Gastroesophageal sphincter (tissue), 4 donors: ENCODE results near the gene CDC7. TPM values are rescaled to one million over a fixed set of nuclear protein-coding genes. Genes with fewer than 3 reads are reported as not detected.
"Not testable (repeated sequence)": the region's sequence is repeated elsewhere in the genome, so short reads cannot be mapped to it uniquely, and the experiment has no call there.

Source experiments
- ATAC-seq: fragments of 150-250 bp; one replicate; pipeline ENCODE4 v1.9.1; 2016; ENCODE audit warnings: mild to moderate bottlenecking, moderate library complexity
- H3K27ac ChIP-seq, 4 donors: fragments of 200-600 bp; sonication (generic) in 3 of 4; 1 replicate in 3 of 4; 2 replicates in 1 of 4; pipeline ENCODE4 v1.5.1; 2016 to 2019
- H3K27me3 ChIP-seq: fragments of 200-600 bp; sonication (generic); one replicate; pipeline ENCODE4 v1.5.1; 2019
- H3K36me3 ChIP-seq, 2 donors: fragments of 200-600 bp; sonication (generic); one replicate each; pipeline ENCODE4 v1.5.1; 2019; ENCODE audit warnings: control low read depth in 1 of 2
- H3K4me1 ChIP-seq, 3 donors: fragments of 200-600 bp; sonication (generic); 1 replicate in 2 of 3; 2 replicates in 1 of 3; pipeline ENCODE4 v1.5.1; 2016 to 2019; ENCODE audit warnings: control low read depth in 2 of 3
- H3K4me3 ChIP-seq, 2 donors: fragments of 200-600 bp; sonication (generic); one replicate each; pipeline ENCODE4 v1.5.1; 2019; ENCODE audit warnings: mild to moderate bottlenecking in 1 of 2, moderate library complexity in 1 of 2
- H3K9me3 ChIP-seq, 3 donors: fragments of 200-600 bp; sonication (generic); one replicate each; pipeline ENCODE4 v1.5.1; 2017 to 2019; ENCODE audit warnings: control low read depth in 2 of 3
- EP300 ChIP-seq: sonication (generic); formaldehyde crosslinking; IDR thresholded peaks from one replicate; pipeline ENCODE4 v1.6.1; 2017; ENCODE audit warnings: antibody characterized with exemption, mild to moderate bottlenecking
- POLR2A ChIP-seq, 2 donors: fragments of 450-650 bp; IDR thresholded peaks; one replicate each; pipeline ENCODE4 v1.6.1; 2017; ENCODE audit warnings: antibody characterized with exemption in 2 of 2, mild to moderate bottlenecking in 2 of 2, moderate library complexity in 1 of 2
- POLR2AphosphoS5 ChIP-seq: sonication (generic); formaldehyde crosslinking; IDR thresholded peaks from one replicate; pipeline ENCODE4 v1.6.1; 2017; ENCODE audit warnings: antibody characterized with exemption
- WGBS, 2 donors: methylation state at CpG; one replicate each; pipeline ENCODE4 v1.1.5; 2018; ENCODE audit warnings: low coverage in 1 of 2; 5-methylcytosine and 5-hydroxymethylcytosine counted together
- total RNA-seq, 4 donors: library from RNA; depleted of rRNA; stranded (reverse); fragments of >200 nt; gene quantifications; one replicate each; pipeline ENCODE4 v1.1.0, GENCODE V29; 2016
- TF ChIP-seq, protein P1 (sequence below), 4 experiments: fragments of 200-600 bp in 2 of 4; fragments of 450-650 bp in 2 of 4; sonication (generic) in 1 of 4; IDR thresholded peaks; one replicate each; pipeline ENCODE4 v1.5.1; 2017 to 2019; ENCODE audit warnings: antibody characterized with exemption in 4 of 4, mild to moderate bottlenecking in 2 of 4, moderate library complexity in 2 of 4

The CDC7 gene
- total RNA-seq: 1 to 10 TPM in 3 of 4 donors, under 1 TPM in 1; 0.31 to 3.2 (median 1.4) TPM

DNA sequence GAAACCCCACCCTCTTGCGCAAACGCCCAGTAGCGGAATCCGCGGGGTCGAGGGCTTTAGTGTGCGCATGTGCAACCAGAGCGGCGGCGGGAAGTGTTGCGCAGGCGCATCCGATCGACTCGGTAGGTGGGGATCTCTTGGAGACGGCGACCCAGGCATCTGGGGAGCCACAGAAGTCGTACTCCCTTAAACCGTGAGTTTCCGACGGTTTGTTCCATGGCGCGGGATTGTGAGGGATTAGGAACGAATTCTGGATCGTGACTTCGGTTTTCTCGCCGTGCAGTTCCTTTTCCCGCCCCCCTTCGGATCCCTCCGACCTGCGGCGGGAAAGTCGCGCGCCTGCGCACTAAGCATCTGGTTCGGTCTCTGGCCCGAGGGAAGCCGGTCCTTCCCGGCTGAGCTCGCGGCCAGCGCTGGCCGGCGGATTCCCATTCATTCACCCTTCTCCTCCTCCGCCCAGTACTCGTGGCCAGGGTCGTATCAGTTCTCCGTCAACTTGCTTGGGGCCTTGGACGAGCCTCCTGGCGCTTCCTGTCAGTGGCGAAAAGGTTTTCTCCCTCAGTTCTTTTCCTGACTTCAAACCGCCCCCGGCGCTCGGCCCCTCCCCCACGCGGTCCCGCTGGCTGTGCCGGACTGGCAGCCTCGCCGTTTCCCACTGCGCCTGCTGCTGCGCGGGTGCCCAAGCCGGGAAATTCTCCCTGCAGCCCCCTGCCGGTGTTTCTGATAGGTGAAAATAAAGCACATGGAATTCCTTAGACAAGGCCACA, at the start of gene CDC7:
TSS of gene CDC7 (plus strand) at position 96 of the 767 bp plus-strand sequence. CDS start 866 bp downstream, outside the sequence.
- ATAC-seq: peak; percentile 95
- TF ChIP-seq POLR2AphosphoS5: peak; percentile 53
- no peak for TF ChIP-seq EP300
- peak in 1 of 2 donors; percentile 18 for TF ChIP-seq POLR2A (IDR thresholded peaks at IDR 0.05)
- TF ChIP-seq, protein P1, sequence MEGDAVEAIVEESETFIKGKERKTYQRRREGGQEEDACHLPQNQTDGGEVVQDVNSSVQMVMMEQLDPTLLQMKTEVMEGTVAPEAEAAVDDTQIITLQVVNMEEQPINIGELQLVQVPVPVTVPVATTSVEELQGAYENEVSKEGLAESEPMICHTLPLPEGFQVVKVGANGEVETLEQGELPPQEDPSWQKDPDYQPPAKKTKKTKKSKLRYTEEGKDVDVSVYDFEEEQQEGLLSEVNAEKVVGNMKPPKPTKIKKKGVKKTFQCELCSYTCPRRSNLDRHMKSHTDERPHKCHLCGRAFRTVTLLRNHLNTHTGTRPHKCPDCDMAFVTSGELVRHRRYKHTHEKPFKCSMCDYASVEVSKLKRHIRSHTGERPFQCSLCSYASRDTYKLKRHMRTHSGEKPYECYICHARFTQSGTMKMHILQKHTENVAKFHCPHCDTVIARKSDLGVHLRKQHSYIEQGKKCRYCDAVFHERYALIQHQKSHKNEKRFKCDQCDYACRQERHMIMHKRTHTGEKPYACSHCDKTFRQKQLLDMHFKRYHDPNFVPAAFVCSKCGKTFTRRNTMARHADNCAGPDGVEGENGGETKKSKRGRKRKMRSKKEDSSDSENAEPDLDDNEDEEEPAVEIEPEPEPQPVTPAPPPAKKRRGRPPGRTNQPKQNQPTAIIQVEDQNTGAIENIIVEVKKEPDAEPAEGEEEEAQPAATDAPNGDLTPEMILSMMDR (IDR thresholded peaks at IDR 0.05): peak in 3 of 4 experiments; percentile 23 to 65 (median 54)
- 0% methylated on average over 25 to 29 of the region's 68 CpGs for WGBS, 2 donors
- Histone ChIP-seq H3K27ac (peak within 1 kb of the TSS; percentile 11 to 93 (median 88)), H3K27me3 (no peaks in the 10 kb centered on the region), H3K4me3 (peak within 1 kb of the TSS; percentile 63 to 66), H3K9me3 (no peaks in the 10 kb centered on the region), H3K36me3 (no peaks in the 10 kb centered on the region), H3K4me1 (peaks cover 0 to 19% (median 8%) of the 10 kb centered on the region in 3 donors)

DNA sequence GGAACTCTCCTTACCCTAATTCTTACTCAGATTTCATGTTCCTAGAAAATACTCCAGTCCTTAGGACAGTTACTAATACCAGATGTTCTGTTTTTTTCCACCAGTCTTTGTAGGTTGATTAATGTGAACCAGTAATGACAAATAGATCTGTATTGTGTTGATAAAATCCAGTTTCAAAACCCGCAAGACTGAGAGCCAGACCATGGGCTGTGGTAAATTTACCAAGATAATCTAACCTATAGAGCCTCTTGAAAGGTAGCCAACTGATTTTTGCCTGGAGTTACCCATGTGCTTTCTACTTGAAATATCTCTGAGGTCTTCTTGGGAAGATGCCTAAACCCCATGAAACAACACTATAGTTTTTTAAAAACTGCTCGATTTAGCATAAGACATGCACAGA, 46.5 kb upstream of the CDC7 start:
- H3K27ac ChIP-seq: no peak overlapping the region
- no peaks in the 10 kb centered on the region for H3K36me3 ChIP-seq
- H3K9me3 ChIP-seq: no peaks in the 10 kb centered on the region
- ATAC-seq: no peak
- 30 to 48% methylated on average over 2 of the region's 2 CpGs for WGBS, 2 donors
- H3K27me3 ChIP-seq: no peaks in the 10 kb centered on the region
- no peaks in the 10 kb centered on the region for H3K4me1 ChIP-seq
- H3K4me3 ChIP-seq: no peak overlapping the region
- no peak for TF ChIP-seq POLR2AphosphoS5
- no peak for TF ChIP-seq EP300
- TF ChIP-seq, protein P1 (IDR thresholded peaks at IDR 0.05): no peak
- no peak for TF ChIP-seq POLR2A (IDR thresholded peaks at IDR 0.05)

DNA sequence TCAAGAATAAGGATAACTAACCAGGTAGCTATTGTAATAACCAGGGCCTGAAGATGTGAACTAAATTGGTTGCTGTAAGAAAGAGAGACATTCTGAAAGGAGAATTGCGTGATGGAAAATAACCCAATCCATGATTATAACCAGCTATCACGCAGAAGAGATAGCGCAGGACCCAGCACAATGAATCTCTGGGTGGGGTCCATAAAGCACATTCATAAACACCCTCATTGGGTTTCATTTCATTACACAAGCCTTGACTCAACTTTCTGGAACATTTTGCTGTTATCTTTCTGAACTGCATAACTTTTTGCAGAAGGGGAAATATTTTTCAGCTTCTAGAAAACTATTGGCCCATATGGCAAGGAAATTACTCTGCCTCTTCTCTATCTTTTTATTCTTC, 45.3 kb upstream of the CDC7 start:
- Histone ChIP-seq H3K4me1 (no peaks in the 10 kb centered on the region), H3K4me3 (no peak overlapping the region), H3K27ac (no peak overlapping the region), H3K36me3 (no peaks in the 10 kb centered on the region), H3K9me3 (no peaks in the 10 kb centered on the region), H3K27me3 (no peaks in the 10 kb centered on the region)
- peak; percentile 41 for ATAC-seq
- TF ChIP-seq, protein P1 (IDR thresholded peaks at IDR 0.05): no peak
- TF ChIP-seq POLR2A (IDR thresholded peaks at IDR 0.05): no peak
- TF ChIP-seq POLR2AphosphoS5: no peak
- no peak for TF ChIP-seq EP300
- WGBS, 2 donors: 79 to 90% methylated on average over 2 to 3 of the region's 3 CpGs

DNA sequence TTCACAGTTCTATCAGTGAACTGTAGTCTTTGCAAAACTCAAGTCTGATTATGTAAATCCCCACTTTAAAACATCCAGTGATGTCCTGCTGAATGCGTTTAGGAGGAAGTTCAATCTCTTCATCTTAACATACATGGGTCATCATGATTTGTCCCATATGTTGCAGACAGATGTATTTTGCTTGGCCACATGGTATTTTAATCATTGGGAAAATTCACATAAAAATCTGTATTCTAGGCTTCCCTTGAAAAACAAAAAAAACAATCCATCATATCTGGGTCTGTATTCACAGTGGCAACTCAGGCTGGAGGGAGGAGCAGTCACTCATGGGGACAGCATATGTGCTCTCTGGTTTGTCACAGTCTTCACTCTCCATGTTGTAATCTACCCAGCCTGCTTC, 44.8 kb upstream of the CDC7 start:
- no peaks in the 10 kb centered on the region for H3K4me1 ChIP-seq
- WGBS, 2 donors: 20 to 53% methylated on average over 1 of the region's 1 CpG
- H3K27ac ChIP-seq: no peak overlapping the region
- no peaks in the 10 kb centered on the region for H3K36me3 ChIP-seq
- TF ChIP-seq POLR2A (IDR thresholded peaks at IDR 0.05) (no peak), POLR2AphosphoS5 (no peak)
- no peak for ATAC-seq
- no peak overlapping the region for H3K4me3 ChIP-seq
- H3K9me3 ChIP-seq: no peaks in the 10 kb centered on the region
- no peaks in the 10 kb centered on the region for H3K27me3 ChIP-seq

DNA sequence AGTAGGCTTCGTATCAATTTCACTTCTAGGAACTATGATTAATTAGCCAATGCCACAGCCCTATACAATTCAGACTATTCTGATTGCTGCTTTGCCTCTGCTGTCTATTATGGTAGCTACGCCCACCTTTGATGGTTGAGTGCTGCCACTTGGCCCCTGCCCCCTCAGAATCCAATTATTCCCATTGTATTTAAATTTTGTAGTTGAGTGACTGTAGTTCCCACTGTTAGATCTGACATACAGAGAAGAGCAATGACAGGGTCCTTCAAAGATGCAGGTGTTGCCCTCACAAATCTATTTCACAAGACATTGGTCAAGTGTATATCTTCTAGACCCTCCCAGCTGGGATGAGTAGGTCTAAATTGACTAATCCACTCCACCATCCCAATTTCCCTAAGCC, 35.3 kb upstream of the CDC7 start:
- H3K36me3 ChIP-seq, H3K4me1 ChIP-seq, H3K27ac ChIP-seq, H3K4me3 ChIP-seq, ATAC-seq, H3K27me3 ChIP-seq: not testable (repeated sequence)
- 76 to 92% methylated on average over 2 of the region's 2 CpGs for WGBS, 2 donors
- peaks cover 0 to 38% (median 0%) of the 10 kb centered on the region in 3 donors for H3K9me3 ChIP-seq
